Measurements from ENCODE around the gene DRG2.

The DRG2 gene

DNA sequence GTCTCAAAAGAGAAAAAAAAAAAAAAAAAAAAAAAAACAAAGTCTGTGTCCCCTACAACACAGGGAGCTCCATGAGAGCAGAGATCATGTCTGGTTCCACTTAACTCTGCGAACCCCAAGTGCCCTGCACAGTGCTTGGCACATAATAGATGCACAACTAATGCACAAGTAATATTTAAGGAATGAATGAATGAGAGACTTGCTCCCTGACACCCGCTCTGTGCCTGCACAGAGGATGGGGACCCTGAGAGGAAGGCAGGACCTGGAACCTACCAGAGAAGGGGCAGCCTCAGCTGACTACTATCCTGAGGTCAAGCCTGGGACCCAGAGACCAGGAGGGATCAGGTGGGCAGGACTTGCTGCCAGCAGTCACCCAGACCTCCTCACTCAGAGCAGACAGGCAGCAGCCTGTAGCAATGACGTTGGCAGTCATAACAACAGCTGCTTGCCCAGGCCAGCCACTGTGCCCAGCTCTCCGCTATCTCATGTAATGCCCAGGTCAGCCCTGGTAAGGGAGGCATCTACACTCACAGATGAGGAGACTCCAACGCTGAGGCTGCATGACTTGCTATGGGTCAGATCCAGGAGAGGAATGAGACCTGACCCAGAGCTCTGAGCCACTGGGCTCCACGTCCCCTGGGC lies 23.7 kb downstream of the DRG2 start:
- no peak overlapping the region for H3K27ac ChIP-seq (ENCODE audit: low read depth in 2 of 2, low read length in 2 of 2)
- H3K9me3 ChIP-seq (ENCODE audit: control insufficient read depth in 2 of 2, low read length in 2 of 2), result no peaks in the 10 kb centered on the region
- no peaks in the 10 kb centered on the region for H3K27me3 ChIP-seq (ENCODE audit: control insufficient read depth in 2 of 2, insufficient read depth in 2 of 2, low read length in 2 of 2)
- H3K4me3 ChIP-seq (ENCODE audit: low read length in 2 of 2), result no peak overlapping the region
- peaks cover 4 to 5% of the 10 kb centered on the region in 2 donors for H3K36me3 ChIP-seq (ENCODE audit: control insufficient read depth in 2 of 2, insufficient read depth in 2 of 2, low read length in 2 of 2)
- H3K9ac ChIP-seq (ENCODE audit: low read depth in 1 of 2, low read length in 2 of 2), result no peak overlapping the region
- no peaks in the 10 kb centered on the region for H3K4me1 ChIP-seq (ENCODE audit: control insufficient read depth in 2 of 2, insufficient read depth in 2 of 2, low read length in 2 of 2)

DNA sequence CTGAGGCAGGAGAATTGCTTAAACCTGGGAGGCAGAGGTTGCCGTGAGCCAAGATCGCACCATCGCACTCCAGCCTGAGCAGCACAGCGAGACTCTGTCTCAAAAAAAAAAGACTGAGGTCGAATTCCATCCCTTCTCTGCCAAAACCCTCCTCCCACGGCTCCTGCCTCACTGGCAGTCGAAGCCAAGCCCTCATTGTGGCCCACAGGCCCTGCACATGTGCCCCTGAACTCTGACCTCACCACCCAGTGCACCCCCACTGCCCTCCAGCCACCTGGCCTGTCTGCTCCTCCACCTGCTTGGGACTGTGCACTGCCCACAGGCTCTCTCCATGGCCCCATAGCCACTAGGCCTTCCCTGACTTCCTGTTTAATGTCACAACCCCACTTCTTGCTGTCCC lies 27.8 kb downstream of the DRG2 start:
- Histone ChIP-seq H3K36me3 (ENCODE audit: control insufficient read depth in 2 of 2, insufficient read depth in 2 of 2, low read length in 2 of 2) (no peaks in the 10 kb centered on the region), H3K27me3 (ENCODE audit: control insufficient read depth in 2 of 2, insufficient read depth in 2 of 2, low read length in 2 of 2) (no peaks in the 10 kb centered on the region), H3K4me1 (ENCODE audit: control insufficient read depth in 2 of 2, insufficient read depth in 2 of 2, low read length in 2 of 2) (no peaks in the 10 kb centered on the region), H3K9me3 (ENCODE audit: control insufficient read depth in 2 of 2, low read length in 2 of 2) (no peaks in the 10 kb centered on the region), H3K27ac (ENCODE audit: low read depth in 2 of 2, low read length in 2 of 2) (no peak overlapping the region), H3K4me3 (ENCODE audit: low read length in 2 of 2) (no peak overlapping the region), H3K9ac (ENCODE audit: low read depth in 1 of 2, low read length in 2 of 2) (no peak overlapping the region)

DNA sequence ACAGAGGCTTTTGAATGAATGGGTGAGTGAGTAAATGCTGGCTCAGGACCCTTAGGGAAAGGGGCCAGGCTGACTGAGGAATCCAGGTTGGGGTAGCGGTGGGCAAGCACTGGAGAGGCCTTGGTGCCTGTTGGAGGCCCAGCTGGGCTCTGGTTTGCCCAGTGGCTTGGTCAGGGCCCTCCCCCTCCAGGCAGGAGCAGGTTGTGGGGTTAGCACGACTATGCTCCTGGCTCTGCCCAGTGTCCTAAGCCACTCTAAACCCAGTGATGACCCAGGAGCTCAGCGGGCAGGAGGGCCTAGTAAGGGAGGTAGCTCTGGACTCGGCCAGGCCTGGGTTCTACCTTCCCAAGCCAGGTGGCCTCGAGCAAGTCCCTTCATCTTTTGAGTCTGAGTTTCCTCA lies 28.3 kb downstream of the DRG2 start:
- Histone ChIP-seq H3K27me3 (ENCODE audit: control insufficient read depth in 2 of 2, insufficient read depth in 2 of 2, low read length in 2 of 2) (no peaks in the 10 kb centered on the region), H3K4me3 (ENCODE audit: low read length in 2 of 2) (no peak overlapping the region), H3K36me3 (ENCODE audit: control insufficient read depth in 2 of 2, insufficient read depth in 2 of 2, low read length in 2 of 2) (no peaks in the 10 kb centered on the region), H3K9me3 (ENCODE audit: control insufficient read depth in 2 of 2, low read length in 2 of 2) (no peaks in the 10 kb centered on the region), H3K4me1 (ENCODE audit: control insufficient read depth in 2 of 2, insufficient read depth in 2 of 2, low read length in 2 of 2) (no peaks in the 10 kb centered on the region), H3K9ac (ENCODE audit: low read depth in 1 of 2, low read length in 2 of 2) (no peak overlapping the region), H3K27ac (ENCODE audit: low read depth in 2 of 2, low read length in 2 of 2) (no peak overlapping the region)

DNA sequence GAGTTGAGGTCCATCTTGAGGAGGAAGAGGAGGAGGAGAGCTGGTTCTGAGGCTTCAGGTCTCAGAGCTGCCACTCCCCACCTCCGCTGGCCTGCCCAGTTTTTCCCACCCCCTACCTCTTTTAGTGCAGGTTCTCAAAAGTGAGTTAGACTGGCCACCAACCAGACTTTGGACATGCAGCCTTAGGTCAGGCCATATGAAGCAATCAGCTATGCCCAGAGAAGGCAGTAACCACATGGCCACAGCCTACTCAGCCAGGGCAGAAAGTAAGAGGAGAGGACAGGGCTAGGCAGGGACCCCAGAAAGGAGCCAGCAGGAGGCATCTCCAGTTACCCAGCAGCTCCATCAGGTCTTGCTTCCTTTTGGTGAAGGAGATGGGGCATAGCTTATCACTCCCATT lies 29.8 kb downstream of the DRG2 start:
- H3K4me1 ChIP-seq (ENCODE audit: control insufficient read depth in 2 of 2, insufficient read depth in 2 of 2, low read length in 2 of 2), result no peaks in the 10 kb centered on the region
- no peaks in the 10 kb centered on the region for H3K27me3 ChIP-seq (ENCODE audit: control insufficient read depth in 2 of 2, insufficient read depth in 2 of 2, low read length in 2 of 2)
- no peak overlapping the region for H3K9ac ChIP-seq (ENCODE audit: low read depth in 1 of 2, low read length in 2 of 2)
- no peak overlapping the region for H3K27ac ChIP-seq (ENCODE audit: low read depth in 2 of 2, low read length in 2 of 2)
- no peak overlapping the region for H3K4me3 ChIP-seq (ENCODE audit: low read length in 2 of 2)
- H3K36me3 ChIP-seq (ENCODE audit: control insufficient read depth in 2 of 2, insufficient read depth in 2 of 2, low read length in 2 of 2), result no peaks in the 10 kb centered on the region
- no peaks in the 10 kb centered on the region for H3K9me3 ChIP-seq (ENCODE audit: control insufficient read depth in 2 of 2, low read length in 2 of 2)

DNA sequence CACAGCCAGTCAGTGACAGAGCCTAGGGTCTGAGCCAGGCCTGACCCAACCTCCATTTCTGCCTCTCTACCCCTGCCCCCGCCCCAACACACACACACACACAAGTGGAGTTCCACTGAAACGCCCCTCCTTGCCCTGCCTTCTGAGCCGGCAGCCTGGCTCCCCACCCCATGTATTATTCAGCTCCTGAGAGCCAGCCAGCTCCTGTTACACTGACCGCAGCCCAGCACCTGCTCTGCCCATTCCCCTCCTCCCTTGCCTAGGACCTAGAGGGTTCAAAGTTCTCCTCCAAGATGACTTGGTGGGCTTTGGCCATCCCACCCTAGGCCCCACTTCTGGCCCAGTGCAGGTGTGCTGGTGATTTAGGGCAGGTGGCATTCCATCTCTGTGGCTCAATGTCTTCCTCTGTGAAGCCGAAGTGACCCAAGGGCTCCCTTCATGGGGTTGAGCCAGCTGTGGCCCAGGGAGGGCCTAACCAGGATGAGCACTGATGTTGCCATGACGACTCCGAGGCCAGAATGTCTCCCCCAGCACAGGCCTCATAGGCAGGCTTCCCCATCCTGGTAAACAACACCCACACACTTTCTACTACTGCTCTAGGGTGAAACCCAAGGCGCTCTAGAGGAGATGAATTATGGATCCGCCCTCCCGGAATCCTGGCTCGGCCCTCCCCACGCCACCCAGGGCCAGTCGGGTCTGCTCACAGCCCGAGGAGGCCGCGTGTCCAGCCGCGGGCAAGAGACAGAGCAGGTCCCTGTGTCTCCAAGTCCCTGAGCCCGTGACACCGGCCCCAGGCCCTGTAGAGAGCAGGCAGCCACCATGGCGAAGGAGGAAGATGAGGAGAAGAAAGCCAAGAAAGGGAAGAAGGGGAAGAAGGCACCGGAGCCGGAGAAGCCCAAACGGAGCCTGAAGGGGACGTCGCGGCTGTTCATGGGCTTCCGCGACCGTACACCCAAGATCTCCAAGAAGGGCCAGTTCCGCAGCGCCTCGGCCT lies 30.5 kb downstream of the DRG2 start:
- no peaks in the 10 kb centered on the region for H3K9me3 ChIP-seq (ENCODE audit: control insufficient read depth in 2 of 2, low read length in 2 of 2)
- no peak overlapping the region for H3K4me3 ChIP-seq (ENCODE audit: low read length in 2 of 2)
- no peaks in the 10 kb centered on the region for H3K36me3 ChIP-seq (ENCODE audit: control insufficient read depth in 2 of 2, insufficient read depth in 2 of 2, low read length in 2 of 2)
- H3K9ac ChIP-seq (ENCODE audit: low read depth in 1 of 2, low read length in 2 of 2), result no peak overlapping the region
- H3K27ac ChIP-seq (ENCODE audit: low read depth in 2 of 2, low read length in 2 of 2), result no peak overlapping the region
- no peaks in the 10 kb centered on the region for H3K4me1 ChIP-seq (ENCODE audit: control insufficient read depth in 2 of 2, insufficient read depth in 2 of 2, low read length in 2 of 2)
- H3K27me3 ChIP-seq (ENCODE audit: control insufficient read depth in 2 of 2, insufficient read depth in 2 of 2, low read length in 2 of 2), result no peaks in the 10 kb centered on the region

DNA sequence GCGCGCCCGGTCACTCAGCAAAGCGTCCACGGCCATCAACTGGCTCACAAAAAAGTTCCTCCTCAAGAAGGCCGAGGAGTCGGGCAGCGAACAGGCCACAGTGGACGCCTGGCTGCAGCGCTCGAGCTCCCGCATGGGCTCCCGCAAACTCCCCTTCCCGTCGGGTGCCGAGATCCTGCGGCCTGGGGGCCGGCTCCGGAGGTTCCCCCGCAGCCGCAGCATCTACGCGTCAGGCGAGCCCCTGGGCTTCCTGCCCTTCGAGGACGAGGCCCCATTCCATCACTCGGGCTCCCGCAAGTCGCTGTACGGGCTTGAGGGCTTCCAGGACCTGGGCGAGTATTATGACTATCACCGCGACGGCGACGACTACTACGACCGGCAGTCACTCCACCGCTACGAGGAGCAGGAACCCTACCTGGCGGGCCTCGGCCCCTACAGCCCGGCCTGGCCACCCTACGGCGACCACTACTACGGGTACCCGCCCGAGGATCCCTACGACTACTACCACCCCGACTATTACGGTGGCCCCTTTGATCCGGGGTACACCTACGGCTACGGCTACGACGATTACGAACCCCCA lies 31.5 kb downstream of the DRG2 start:
- no peaks in the 10 kb centered on the region for H3K36me3 ChIP-seq (ENCODE audit: control insufficient read depth in 2 of 2, insufficient read depth in 2 of 2, low read length in 2 of 2)
- H3K27ac ChIP-seq (ENCODE audit: low read depth in 2 of 2, low read length in 2 of 2), result no peak overlapping the region
- H3K9ac ChIP-seq (ENCODE audit: low read depth in 1 of 2, low read length in 2 of 2), result no peak overlapping the region
- no peaks in the 10 kb centered on the region for H3K4me1 ChIP-seq (ENCODE audit: control insufficient read depth in 2 of 2, insufficient read depth in 2 of 2, low read length in 2 of 2)
- H3K9me3 ChIP-seq (ENCODE audit: control insufficient read depth in 2 of 2, low read length in 2 of 2), result no peaks in the 10 kb centered on the region
- no peak overlapping the region for H3K4me3 ChIP-seq (ENCODE audit: low read length in 2 of 2)
- no peaks in the 10 kb centered on the region for H3K27me3 ChIP-seq (ENCODE audit: control insufficient read depth in 2 of 2, insufficient read depth in 2 of 2, low read length in 2 of 2)

DNA sequence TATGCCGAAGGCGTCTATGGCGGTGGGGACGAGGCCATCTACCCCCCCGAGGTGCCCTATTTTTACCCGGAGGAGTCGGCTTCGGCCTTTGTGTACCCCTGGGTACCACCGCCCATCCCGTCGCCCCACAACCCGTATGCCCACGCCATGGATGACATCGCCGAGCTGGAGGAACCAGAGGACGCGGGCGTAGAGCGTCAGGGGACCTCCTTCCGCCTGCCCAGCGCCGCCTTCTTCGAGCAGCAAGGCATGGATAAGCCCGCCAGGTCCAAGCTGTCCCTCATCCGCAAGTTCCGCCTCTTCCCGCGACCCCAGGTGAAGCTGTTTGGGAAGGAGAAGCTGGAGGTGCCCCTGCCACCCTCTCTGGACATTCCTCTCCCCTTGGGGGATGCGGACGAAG lies 32.2 kb downstream of the DRG2 start:
- Histone ChIP-seq H3K27me3 (ENCODE audit: control insufficient read depth in 2 of 2, insufficient read depth in 2 of 2, low read length in 2 of 2) (no peaks in the 10 kb centered on the region), H3K27ac (ENCODE audit: low read depth in 2 of 2, low read length in 2 of 2) (no peak overlapping the region), H3K4me3 (ENCODE audit: low read length in 2 of 2) (no peak overlapping the region), H3K9me3 (ENCODE audit: control insufficient read depth in 2 of 2, low read length in 2 of 2) (no peaks in the 10 kb centered on the region), H3K9ac (ENCODE audit: low read depth in 1 of 2, low read length in 2 of 2) (no peak overlapping the region), H3K4me1 (ENCODE audit: control insufficient read depth in 2 of 2, insufficient read depth in 2 of 2, low read length in 2 of 2) (no peaks in the 10 kb centered on the region), H3K36me3 (ENCODE audit: control insufficient read depth in 2 of 2, insufficient read depth in 2 of 2, low read length in 2 of 2) (no peaks in the 10 kb centered on the region)

DNA sequence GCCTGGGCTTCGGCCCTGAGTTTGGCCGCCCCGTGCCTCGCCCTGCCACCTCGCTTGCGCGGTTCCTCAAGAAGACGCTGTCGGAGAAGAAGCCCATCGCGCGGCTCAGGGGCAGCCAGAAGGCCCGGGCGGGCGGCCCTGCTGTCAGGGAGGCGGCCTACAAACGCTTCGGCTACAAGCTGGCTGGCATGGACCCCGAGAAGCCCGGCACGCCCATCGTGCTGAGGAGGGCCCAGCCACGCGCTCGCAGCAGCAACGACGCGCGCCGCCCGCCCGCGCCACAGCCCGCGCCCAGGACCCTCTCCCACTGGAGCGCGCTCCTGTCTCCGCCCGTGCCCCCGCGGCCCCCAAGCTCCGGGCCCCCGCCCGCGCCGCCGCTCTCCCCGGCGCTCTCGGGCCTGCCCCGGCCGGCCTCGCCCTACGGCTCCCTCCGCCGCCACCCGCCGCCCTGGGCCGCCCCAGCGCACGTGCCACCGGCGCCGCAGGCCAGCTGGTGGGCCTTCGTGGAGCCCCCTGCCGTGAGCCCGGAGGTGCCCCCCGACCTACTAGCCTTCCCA lies 32.8 kb downstream of the DRG2 start:
- Histone ChIP-seq H3K9ac (ENCODE audit: low read depth in 1 of 2, low read length in 2 of 2) (no peak overlapping the region), H3K4me1 (ENCODE audit: control insufficient read depth in 2 of 2, insufficient read depth in 2 of 2, low read length in 2 of 2) (no peaks in the 10 kb centered on the region), H3K9me3 (ENCODE audit: control insufficient read depth in 2 of 2, low read length in 2 of 2) (no peaks in the 10 kb centered on the region), H3K27ac (ENCODE audit: low read depth in 2 of 2, low read length in 2 of 2) (no peak overlapping the region), H3K36me3 (ENCODE audit: control insufficient read depth in 2 of 2, insufficient read depth in 2 of 2, low read length in 2 of 2) (no peaks in the 10 kb centered on the region), H3K4me3 (ENCODE audit: low read length in 2 of 2) (no peak overlapping the region), H3K27me3 (ENCODE audit: control insufficient read depth in 2 of 2, insufficient read depth in 2 of 2, low read length in 2 of 2) (no peaks in the 10 kb centered on the region)

DNA sequence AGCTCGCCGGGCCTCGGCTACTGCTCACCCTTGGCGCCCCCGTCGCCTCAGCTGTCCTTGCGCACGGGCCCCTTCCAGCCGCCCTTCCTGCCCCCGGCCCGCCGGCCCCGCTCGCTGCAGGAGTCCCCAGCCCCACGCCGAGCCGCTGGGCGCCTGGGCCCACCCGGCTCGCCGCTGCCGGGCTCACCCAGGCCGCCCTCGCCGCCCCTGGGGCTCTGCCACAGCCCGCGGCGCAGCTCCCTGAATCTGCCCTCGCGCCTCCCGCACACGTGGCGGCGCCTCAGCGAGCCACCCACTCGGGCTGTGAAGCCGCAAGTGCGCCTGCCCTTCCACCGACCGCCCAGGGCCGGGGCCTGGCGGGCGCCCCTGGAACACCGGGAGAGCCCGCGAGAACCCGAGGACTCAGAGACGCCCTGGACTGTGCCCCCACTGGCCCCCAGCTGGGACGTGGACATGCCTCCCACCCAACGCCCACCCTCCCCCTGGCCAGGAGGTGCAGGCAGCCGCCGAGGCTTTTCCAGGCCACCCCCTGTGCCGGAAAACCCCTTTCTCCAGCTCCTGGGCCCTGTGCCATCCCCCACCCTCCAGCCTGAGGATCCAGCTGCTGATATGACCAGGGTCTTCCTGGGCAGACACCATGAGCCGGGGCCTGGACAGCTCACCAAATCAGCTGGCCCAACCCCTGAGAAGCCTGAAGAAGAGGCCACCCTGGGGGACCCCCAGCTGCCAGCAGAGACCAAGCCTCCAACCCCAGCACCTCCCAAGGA lies 33.6 kb downstream of the DRG2 start:
- Histone ChIP-seq H3K27me3 (ENCODE audit: control insufficient read depth in 2 of 2, insufficient read depth in 2 of 2, low read length in 2 of 2) (no peaks in the 10 kb centered on the region), H3K4me1 (ENCODE audit: control insufficient read depth in 2 of 2, insufficient read depth in 2 of 2, low read length in 2 of 2) (no peaks in the 10 kb centered on the region), H3K4me3 (ENCODE audit: low read length in 2 of 2) (no peak overlapping the region), H3K9ac (ENCODE audit: low read depth in 1 of 2, low read length in 2 of 2) (no peak overlapping the region), H3K27ac (ENCODE audit: low read depth in 2 of 2, low read length in 2 of 2) (no peak overlapping the region), H3K36me3 (ENCODE audit: control insufficient read depth in 2 of 2, insufficient read depth in 2 of 2, low read length in 2 of 2) (no peaks in the 10 kb centered on the region), H3K9me3 (ENCODE audit: control insufficient read depth in 2 of 2, low read length in 2 of 2) (no peaks in the 10 kb centered on the region)
